Fibroblast of the aortic adventitia (primary cell): ENCODE data around the gene FOXP1. TPM values are rescaled to one million over a fixed set of nuclear protein-coding genes. Genes with fewer than 3 reads are reported as not detected.

ENCODE experiments used
- DNase-seq: peaks from one replicate; pipeline ENCODE4 v3.0.0-alpha.2; 2010; ENCODE audit warnings: low read depth
- H3K4me3 ChIP-seq: 2 replicates; pipeline ENCODE4 v1.5.1; 2011; ENCODE audit warnings: low read depth, mild to moderate bottlenecking, control low read depth, low read length, moderate library complexity
- CTCF ChIP-seq: IDR thresholded peaks from 2 replicates; pipeline ENCODE4 v1.5.1; 2011; ENCODE audit warnings: mild to moderate bottlenecking, low read length, control low read depth, inconsistent platforms; ENCODE audit not compliant: insufficient read depth
- total RNA-seq: library from RNA; depleted of rRNA; stranded (reverse); fragments of >200 nt; gene quantifications from 2 replicates; pipeline ENCODE4 v1.2.3, GENCODE V29; 2012; ENCODE audit warnings: low replicate concordance

FOXP1 gene
- total RNA-seq, 1 donor: 115 TPM

GRCh38 chr3:71219744-71220638 is 363.5 kb downstream of the FOXP1 start:
- no peak overlapping the region for H3K4me3 ChIP-seq
- no peak for TF ChIP-seq CTCF
- DNase-seq: no peak

DNA sequence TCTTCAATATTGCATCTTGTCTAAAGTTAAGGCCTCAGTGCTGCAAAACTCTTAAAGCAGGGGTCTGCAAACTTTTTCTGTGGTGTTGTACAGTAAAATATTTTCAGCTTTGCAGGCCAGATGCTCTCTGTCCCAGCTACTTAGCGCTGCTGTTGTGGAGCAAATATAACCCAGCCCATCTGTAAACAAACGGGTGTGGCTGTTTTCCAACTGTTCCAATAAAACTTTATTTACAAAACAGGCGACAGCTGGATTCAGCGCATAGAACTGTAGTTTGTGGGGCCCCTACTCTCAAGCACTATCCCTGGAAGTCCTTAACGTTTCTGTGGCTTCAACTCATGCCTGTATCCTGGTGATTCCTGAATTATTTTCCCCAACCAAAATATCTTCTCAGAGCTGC is 365.0 kb downstream of the FOXP1 start:
- no peak for TF ChIP-seq CTCF
- DNase-seq: no peak

GRCh38 chr3:71217640-71218222 is 365.8 kb downstream of the FOXP1 start:
- no peak for TF ChIP-seq CTCF
- H3K4me3 ChIP-seq: no peak overlapping the region
- DNase-seq: no peak

More for the DNA sequence above, 365.0 kb downstream of the FOXP1 start:
- H3K4me3 ChIP-seq: no peak overlapping the region

- no peak for TF ChIP-seq CTCF
- DNase-seq: no peak
- no peak overlapping the region for H3K4me3 ChIP-seq
These were observed 368.2 kb downstream of the FOXP1 start for GRCh38 chr3:71215351-71215750.

DNA sequence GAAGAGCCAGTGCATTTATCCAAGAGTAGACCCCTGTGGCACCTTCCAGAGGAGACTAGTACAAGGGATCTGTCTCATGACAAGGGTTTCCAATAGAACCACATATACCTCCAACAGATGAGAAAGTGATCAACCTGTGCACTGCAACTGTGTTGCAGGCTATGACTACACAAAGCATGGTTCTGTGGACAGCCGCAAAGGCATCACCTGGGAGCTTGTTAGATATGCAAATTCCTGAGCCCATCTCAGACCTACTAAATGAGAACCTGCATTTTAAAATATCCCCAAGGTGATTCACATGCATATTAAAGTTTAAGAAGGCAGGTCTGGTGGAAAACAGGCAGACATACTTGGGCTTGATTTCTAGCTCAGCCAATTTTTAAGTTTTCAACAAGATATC is 368.7 kb downstream of the FOXP1 start:
- H3K4me3 ChIP-seq: no peak overlapping the region
- no peak for DNase-seq
- no peak for TF ChIP-seq CTCF

DNA sequence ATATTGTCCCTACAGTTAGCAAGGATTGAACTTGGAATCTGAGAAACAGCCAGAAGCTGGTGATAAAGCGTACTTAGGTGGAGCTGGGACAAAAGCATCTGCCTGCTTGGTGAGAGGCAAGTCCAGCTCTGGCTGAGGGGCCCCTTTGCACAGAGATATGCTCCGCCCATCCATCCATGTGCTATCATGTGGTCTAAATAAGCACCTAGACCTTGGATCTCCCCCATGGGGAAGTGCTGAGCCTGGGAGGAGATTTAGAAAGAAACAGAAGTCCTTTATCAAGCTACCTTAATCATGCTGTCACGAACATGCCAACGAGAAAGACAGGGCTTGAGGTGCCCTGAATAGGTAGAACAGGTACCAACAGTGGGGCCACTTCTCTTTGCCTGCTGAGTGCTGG is 369.5 kb downstream of the FOXP1 start:
- no peak overlapping the region for H3K4me3 ChIP-seq
- no peak for DNase-seq
- no peak for TF ChIP-seq CTCF

DNA sequence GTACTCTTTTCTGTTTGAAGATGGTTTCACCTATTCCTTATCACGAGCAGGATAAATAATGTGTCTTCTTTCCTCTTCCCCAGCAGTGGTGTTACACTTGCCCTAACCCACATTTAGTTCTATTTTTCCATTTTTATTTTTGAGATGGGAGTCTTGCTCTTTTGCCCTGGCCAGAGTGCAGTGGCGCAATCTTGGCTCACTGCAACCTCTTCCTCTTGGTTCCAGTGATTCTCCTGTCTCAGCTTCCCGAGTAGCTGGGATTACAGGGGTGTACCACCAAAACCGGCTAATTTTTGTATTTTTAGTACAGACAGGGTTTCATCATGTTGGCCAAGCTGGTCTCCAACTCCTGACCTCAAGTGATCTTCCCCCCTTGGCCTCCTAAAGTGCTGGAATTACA is 372.4 kb downstream of the FOXP1 start:
- no peak for TF ChIP-seq CTCF
- no peak overlapping the region for H3K4me3 ChIP-seq
- no peak for DNase-seq
